IMR-90 (cell line): ENCODE data around the gene PTGR3.

Experiments
- BHLHE40 ChIP-seq: fragments of 150-350 bp; IDR thresholded peaks from 2 replicates; pipeline ENCODE4 v1.6.1; 2016; ENCODE audit warnings: mild to moderate bottlenecking, low read depth, low read length
- CEBPB ChIP-seq: IDR thresholded peaks from 2 replicates; pipeline ENCODE4 v1.6.1; 2012; ENCODE audit warnings: low read depth, low read length, improper control_type of control experiment
- MAZ ChIP-seq: IDR thresholded peaks from 2 replicates; pipeline ENCODE4 v1.6.1; 2012; ENCODE audit warnings: low read depth, mild to moderate bottlenecking, low read length, improper control_type of control experiment, moderate library complexity, borderline replicate concordance
- NFE2L2 ChIP-seq: fragments of 150-350 bp; IDR thresholded peaks from 2 replicates; pipeline ENCODE4 v1.6.1; 2016; ENCODE audit warnings: low read depth, mild to moderate bottlenecking, low read length
- POLR2A ChIP-seq: IDR thresholded peaks from 2 replicates; pipeline ENCODE4 v1.6.1; 2012; ENCODE audit warnings: mild to moderate bottlenecking, low read depth, low read length
- RAD21 ChIP-seq: IDR thresholded peaks from 2 replicates; pipeline ENCODE4 v1.6.1; 2012; ENCODE audit warnings: low read length, improper control_type of control experiment
- RFX5 ChIP-seq: IDR thresholded peaks from 2 replicates; pipeline ENCODE4 v1.8.0; 2012; ENCODE audit warnings: low read depth, mild to moderate bottlenecking, low read length, moderate library complexity
- TF ChIP-seq, protein P1 (sequence below): conservative IDR thresholded peaks from 2 replicates; pipeline ENCODE4 v1.5.1; 2012; ENCODE audit warnings: mild to moderate bottlenecking, low read depth, low read length, improper control_type of control experiment
- TF ChIP-seq, protein P2 (sequence below): fragments of 150-350 bp; IDR thresholded peaks from 2 replicates; pipeline ENCODE4 v1.6.1; 2017; ENCODE audit warnings: mild to moderate bottlenecking, antibody characterized with exemption, low read length, low read depth

- TF ChIP-seq RFX5 = no peak
- TF ChIP-seq, protein P1, sequence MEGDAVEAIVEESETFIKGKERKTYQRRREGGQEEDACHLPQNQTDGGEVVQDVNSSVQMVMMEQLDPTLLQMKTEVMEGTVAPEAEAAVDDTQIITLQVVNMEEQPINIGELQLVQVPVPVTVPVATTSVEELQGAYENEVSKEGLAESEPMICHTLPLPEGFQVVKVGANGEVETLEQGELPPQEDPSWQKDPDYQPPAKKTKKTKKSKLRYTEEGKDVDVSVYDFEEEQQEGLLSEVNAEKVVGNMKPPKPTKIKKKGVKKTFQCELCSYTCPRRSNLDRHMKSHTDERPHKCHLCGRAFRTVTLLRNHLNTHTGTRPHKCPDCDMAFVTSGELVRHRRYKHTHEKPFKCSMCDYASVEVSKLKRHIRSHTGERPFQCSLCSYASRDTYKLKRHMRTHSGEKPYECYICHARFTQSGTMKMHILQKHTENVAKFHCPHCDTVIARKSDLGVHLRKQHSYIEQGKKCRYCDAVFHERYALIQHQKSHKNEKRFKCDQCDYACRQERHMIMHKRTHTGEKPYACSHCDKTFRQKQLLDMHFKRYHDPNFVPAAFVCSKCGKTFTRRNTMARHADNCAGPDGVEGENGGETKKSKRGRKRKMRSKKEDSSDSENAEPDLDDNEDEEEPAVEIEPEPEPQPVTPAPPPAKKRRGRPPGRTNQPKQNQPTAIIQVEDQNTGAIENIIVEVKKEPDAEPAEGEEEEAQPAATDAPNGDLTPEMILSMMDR = no peak
- TF ChIP-seq, protein P2, sequence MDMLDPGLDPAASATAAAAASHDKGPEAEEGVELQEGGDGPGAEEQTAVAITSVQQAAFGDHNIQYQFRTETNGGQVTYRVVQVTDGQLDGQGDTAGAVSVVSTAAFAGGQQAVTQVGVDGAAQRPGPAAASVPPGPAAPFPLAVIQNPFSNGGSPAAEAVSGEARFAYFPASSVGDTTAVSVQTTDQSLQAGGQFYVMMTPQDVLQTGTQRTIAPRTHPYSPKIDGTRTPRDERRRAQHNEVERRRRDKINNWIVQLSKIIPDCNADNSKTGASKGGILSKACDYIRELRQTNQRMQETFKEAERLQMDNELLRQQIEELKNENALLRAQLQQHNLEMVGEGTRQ = no peak
- no peak for TF ChIP-seq RAD21
- no peak for TF ChIP-seq BHLHE40
- TF ChIP-seq POLR2A = no peak
- TF ChIP-seq CEBPB = no peak
- no peak for TF ChIP-seq MAZ
- TF ChIP-seq NFE2L2 = no peak
Observed at GRCh38 chr18:75252136-75252535, 43.2 kb upstream of the PTGR3 start.
